Measurements from ENCODE around the gene FAM228B.

- TF ChIP-seq, protein P1, sequence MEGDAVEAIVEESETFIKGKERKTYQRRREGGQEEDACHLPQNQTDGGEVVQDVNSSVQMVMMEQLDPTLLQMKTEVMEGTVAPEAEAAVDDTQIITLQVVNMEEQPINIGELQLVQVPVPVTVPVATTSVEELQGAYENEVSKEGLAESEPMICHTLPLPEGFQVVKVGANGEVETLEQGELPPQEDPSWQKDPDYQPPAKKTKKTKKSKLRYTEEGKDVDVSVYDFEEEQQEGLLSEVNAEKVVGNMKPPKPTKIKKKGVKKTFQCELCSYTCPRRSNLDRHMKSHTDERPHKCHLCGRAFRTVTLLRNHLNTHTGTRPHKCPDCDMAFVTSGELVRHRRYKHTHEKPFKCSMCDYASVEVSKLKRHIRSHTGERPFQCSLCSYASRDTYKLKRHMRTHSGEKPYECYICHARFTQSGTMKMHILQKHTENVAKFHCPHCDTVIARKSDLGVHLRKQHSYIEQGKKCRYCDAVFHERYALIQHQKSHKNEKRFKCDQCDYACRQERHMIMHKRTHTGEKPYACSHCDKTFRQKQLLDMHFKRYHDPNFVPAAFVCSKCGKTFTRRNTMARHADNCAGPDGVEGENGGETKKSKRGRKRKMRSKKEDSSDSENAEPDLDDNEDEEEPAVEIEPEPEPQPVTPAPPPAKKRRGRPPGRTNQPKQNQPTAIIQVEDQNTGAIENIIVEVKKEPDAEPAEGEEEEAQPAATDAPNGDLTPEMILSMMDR (conservative IDR thresholded peaks at IDR 0.05; ENCODE audit: low read length), result no peak
- TF ChIP-seq EZH2phosphoT487 (IDR thresholded peaks at IDR 0.05; ENCODE audit: borderline replicate concordance, low read depth, low read length), result no peak
Observed at GRCh38 chr2:24162494-24162893, 39.2 kb downstream of the FAM228B start.

Measured in OCI-LY7 (cell line).